DND-41 (cell line): ENCODE results near the gene ZNF783.

Source experiments
- ATAC-seq: fragments of 200-7000 bp; cut with Tn5 transposase; 3 replicates; pipeline ENCODE4 v1.9.1; 2021; ENCODE audit warnings: low read depth; ENCODE audit not compliant: insufficient read depth
- DNase-seq: peaks from one replicate; pipeline ENCODE4 v3.0.0-alpha.2; 2020
- H2AFZ ChIP-seq: 2 replicates; pipeline ENCODE4 v1.6.0; 2012; ENCODE audit warnings: low read depth, low read length
- H3K27ac ChIP-seq: 2 replicates; pipeline ENCODE4 v1.5.1; 2012; ENCODE audit warnings: low read length, inconsistent platforms
- H3K27me3 ChIP-seq: fragments of 200-600 bp; sonication (generic); 2 replicates; pipeline ENCODE4 v1.6.0; 2012; ENCODE audit warnings: low read length, mild to moderate bottlenecking, inconsistent platforms; ENCODE audit not compliant: insufficient read depth, poor library complexity
- H3K36me3 ChIP-seq: 2 replicates; pipeline ENCODE4 v1.5.1; 2012; ENCODE audit warnings: low read length, inconsistent platforms; ENCODE audit not compliant: insufficient read depth
- H3K4me1 ChIP-seq: 2 replicates; pipeline ENCODE4 v1.5.1; 2012; ENCODE audit warnings: mild to moderate bottlenecking, low read length; ENCODE audit not compliant: insufficient read depth
- H3K4me2 ChIP-seq: 2 replicates; pipeline ENCODE4 v1.6.0; 2012; ENCODE audit warnings: mild to moderate bottlenecking, moderate library complexity, low read length, inconsistent platforms; ENCODE audit not compliant: insufficient read depth
- H3K4me3 ChIP-seq, 2 experiments: fragments of 200-600 bp in 1 of 2; shearing (Covaris generic) in 1 of 2; 2 replicates each; pipeline ENCODE4 v1.5.1; 2012 to 2016; ENCODE audit warnings: inconsistent platforms in 2 of 2, low read length in 2 of 2, mild to moderate bottlenecking in 2 of 2, low read depth in 1 of 2, moderate library complexity in 1 of 2
- H3K79me2 ChIP-seq: 2 replicates; pipeline ENCODE4 v1.6.0; 2012; ENCODE audit warnings: low read length, inconsistent platforms; ENCODE audit not compliant: insufficient read depth
- H3K9ac ChIP-seq: 2 replicates; pipeline ENCODE4 v1.6.0; 2012; ENCODE audit warnings: low read depth, mild to moderate bottlenecking, inconsistent platforms, low read length, moderate library complexity
- H3K9me3 ChIP-seq: 2 replicates; pipeline ENCODE4 v1.5.1; 2012; ENCODE audit warnings: low read length, moderate library complexity, mild to moderate bottlenecking, inconsistent platforms; ENCODE audit not compliant: insufficient read depth, severe bottlenecking
- H4K20me1 ChIP-seq: 2 replicates; pipeline ENCODE4 v1.6.0; 2012; ENCODE audit warnings: low read length; ENCODE audit not compliant: insufficient read depth
- EZH2 ChIP-seq: IDR thresholded peaks from 3 replicates; pipeline ENCODE4 v1.6.1; 2012; ENCODE audit warnings: borderline replicate concordance, low read depth, mild to moderate bottlenecking, moderate library complexity, low read length, inconsistent platforms; ENCODE audit not compliant: severe bottlenecking
- TF ChIP-seq, protein P1 (sequence below): IDR thresholded peaks from 2 replicates; pipeline ENCODE4 v1.5.1; 2012; ENCODE audit warnings: borderline replicate concordance, low read length, moderate library complexity, mild to moderate bottlenecking; ENCODE audit not compliant: poor library complexity, severe bottlenecking; ENCODE audit errors: extremely low read depth

The ZNF783 gene

DNA sequence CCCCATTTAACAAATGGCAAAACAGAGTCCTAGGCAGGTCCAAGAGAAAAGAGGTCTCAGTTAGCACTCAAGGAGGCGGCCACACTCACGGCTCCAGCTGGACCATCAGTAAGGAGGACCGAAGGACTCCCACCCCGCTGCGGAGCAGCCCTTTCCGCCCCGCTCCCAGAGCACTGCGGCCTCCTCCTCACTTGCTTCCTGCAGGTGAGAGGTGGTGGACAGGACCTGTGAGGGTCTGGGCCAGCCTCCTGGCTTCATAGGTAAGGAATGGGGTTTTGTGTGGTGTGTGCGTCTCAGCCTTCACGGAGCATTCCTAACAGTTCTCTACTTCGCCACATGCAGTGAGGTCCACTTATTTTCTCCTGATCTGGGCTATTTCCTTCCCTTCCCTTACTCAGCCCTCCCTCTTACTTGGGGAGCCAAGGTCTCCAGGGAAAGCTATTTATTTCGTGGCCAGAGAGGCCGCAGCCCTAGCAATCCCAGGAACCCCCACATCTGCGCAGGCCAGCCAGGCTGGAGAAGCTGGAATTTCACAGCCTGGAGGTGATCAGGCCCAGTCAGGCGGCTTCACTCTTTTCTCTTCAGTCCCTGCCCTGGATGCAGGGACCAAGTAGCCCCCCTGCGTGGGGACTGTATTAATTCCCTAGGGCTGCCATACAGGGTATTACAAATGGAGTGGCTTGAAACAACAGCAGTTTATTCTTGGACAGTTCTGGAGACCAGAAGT, 45.9 kb downstream of the ZNF783 start:
- ATAC-seq (no peak), DNase-seq (no peak)
- Histone ChIP-seq H3K36me3 (no peaks in the 10 kb centered on the region), H4K20me1 (no peaks in the 10 kb centered on the region), H3K79me2 (no peaks in the 10 kb centered on the region), H3K4me2 (no peak overlapping the region), H3K9ac (no peak overlapping the region), H3K4me3 (no peak overlapping the region), H3K4me1 (no peaks in the 10 kb centered on the region), H3K27ac (no peak overlapping the region), H2AFZ (no peak overlapping the region), H3K27me3 (no peaks in the 10 kb centered on the region), H3K9me3 (no peaks in the 10 kb centered on the region)
- no peak for TF ChIP-seq EZH2
- TF ChIP-seq, protein P1, sequence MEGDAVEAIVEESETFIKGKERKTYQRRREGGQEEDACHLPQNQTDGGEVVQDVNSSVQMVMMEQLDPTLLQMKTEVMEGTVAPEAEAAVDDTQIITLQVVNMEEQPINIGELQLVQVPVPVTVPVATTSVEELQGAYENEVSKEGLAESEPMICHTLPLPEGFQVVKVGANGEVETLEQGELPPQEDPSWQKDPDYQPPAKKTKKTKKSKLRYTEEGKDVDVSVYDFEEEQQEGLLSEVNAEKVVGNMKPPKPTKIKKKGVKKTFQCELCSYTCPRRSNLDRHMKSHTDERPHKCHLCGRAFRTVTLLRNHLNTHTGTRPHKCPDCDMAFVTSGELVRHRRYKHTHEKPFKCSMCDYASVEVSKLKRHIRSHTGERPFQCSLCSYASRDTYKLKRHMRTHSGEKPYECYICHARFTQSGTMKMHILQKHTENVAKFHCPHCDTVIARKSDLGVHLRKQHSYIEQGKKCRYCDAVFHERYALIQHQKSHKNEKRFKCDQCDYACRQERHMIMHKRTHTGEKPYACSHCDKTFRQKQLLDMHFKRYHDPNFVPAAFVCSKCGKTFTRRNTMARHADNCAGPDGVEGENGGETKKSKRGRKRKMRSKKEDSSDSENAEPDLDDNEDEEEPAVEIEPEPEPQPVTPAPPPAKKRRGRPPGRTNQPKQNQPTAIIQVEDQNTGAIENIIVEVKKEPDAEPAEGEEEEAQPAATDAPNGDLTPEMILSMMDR: no peak

DNA sequence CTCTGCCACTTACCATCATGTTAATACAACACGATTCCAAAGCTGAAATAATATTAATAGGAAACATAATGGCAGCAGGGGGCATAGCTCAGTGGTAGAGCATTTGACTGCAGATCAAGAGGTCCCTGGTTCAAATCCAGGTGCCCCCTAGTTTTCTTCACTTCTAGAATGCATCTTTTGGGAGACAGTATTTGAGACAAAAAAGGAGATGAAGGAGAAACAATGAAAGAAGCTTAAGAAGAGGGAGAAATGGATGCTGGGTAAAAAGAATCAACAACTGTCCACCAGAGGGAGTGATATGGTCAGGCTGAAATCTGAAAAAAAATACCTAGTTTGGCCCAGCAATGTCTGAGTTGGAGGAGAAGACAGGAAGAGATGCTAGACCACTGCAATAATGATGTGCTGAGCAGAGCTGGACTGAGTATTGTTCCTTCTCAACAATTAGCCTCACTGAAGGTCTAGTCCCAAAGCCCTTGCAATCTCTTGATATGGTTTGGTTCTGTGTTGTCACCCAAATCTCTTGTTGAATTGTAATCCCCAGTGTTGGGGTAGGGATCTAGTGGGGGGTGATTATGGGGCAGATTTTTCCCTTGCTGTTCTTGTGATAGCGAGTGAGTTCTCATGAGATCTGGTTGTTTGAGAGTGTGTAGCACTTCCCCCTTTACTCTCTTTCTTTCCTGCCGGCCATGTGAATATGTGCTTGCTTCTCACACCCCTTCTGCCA, 48.3 kb downstream of the ZNF783 start:
- no peak overlapping the region for H3K4me3 ChIP-seq
- no peaks in the 10 kb centered on the region for H3K27me3 ChIP-seq
- H3K4me1 ChIP-seq: no peaks in the 10 kb centered on the region
- no peaks in the 10 kb centered on the region for H3K79me2 ChIP-seq
- no peaks in the 10 kb centered on the region for H3K36me3 ChIP-seq
- no peak overlapping the region for H3K27ac ChIP-seq
- H2AFZ ChIP-seq: 0 out of 2 replicates have a peak overlapping the region, but pooled peaks have one; percentile 12
- H3K9me3 ChIP-seq: no peaks in the 10 kb centered on the region
- peak; percentile 45 for ATAC-seq
- no peak overlapping the region for H3K4me2 ChIP-seq
- no peak overlapping the region for H3K9ac ChIP-seq
- no peak for DNase-seq
- no peak for TF ChIP-seq EZH2
- TF ChIP-seq, protein P1: peak; percentile 57
- H4K20me1 ChIP-seq: no peaks in the 10 kb centered on the region

DNA sequence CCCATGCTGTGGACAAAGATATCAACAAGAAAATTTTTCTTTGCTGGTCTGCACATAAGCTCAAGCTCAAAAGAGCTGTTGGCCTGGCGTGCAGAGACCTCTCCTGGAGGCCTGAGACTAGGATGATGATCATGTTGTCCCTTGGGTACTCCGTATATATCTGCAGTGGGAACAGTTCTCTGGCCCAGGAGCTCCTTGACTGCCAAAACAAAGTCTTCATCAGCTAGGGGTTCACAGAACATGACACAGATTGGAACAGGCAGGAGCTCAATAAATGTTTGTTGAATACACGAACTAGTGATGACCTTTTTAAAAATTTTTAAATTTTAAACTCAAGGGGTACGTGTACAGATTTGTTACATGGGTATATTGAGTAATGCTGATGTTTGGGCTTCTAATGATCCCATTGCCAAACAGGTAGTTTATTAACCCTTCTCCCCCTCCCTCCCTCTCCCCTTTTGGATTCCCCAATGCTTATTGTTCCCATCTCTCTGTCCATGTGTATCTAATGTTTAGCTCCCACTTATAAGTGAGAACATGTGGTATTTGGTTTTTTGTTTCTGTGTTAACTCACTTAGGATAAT, 49.1 kb downstream of the ZNF783 start:
- no peak overlapping the region for H3K9ac ChIP-seq
- H3K9me3 ChIP-seq: no peaks in the 10 kb centered on the region
- DNase-seq (no peak), ATAC-seq (no peak)
- H3K27me3 ChIP-seq: no peaks in the 10 kb centered on the region
- H3K79me2 ChIP-seq: no peaks in the 10 kb centered on the region
- no peaks in the 10 kb centered on the region for H3K36me3 ChIP-seq
- H4K20me1 ChIP-seq: no peaks in the 10 kb centered on the region
- H3K4me2 ChIP-seq: no peak overlapping the region
- TF ChIP-seq, protein P1: no peak
- no peak for TF ChIP-seq EZH2
- H2AFZ ChIP-seq: no peak overlapping the region
- no peak overlapping the region for H3K4me3 ChIP-seq
- H3K4me1 ChIP-seq: no peaks in the 10 kb centered on the region
- no peak overlapping the region for H3K27ac ChIP-seq
